ENCODE measurements around the gene PPP1R10.

- TF ChIP-seq CTCF (IDR thresholded peaks at IDR 0.05; ENCODE audit: insufficient read depth, low read depth, low read length): no peak
- no peak for TF ChIP-seq EZH2 (IDR thresholded peaks at IDR 0.05; ENCODE audit: insufficient read depth, low read length)
Measured at GRCh38 chr6:30646450-30647241, 29.6 kb upstream of the PPP1R10 start, which contains the start of gene C6orf136.

Data from astrocyte (in vitro differentiated cells and primary cell).